ENCODE data around the gene MED25. TPM values are rescaled to one million over a fixed set of nuclear protein-coding genes. Genes with fewer than 3 reads are reported as not detected.
A peak's percentile ranks its signal among the peaks of the same experiment; 100 is the strongest.

MED25 gene
- total and polyA plus RNA-seq, 9 of the 15 experiments (the other 6 are each of a cell fraction or from before 2014, with no cell fraction given) = 4.1 to 93.9 (median 19.3) TPM

GRCh38 chr19:49820125-49820524, 2.0 kb downstream of the MED25 start (continued):
- TF ChIP-seq PHF20 (IDR thresholded peaks at IDR 0.05; ENCODE audit: partially characterized antibody) = no peak
- no peak for TF ChIP-seq KDM4B (IDR thresholded peaks at IDR 0.05; ENCODE audit: borderline replicate concordance in 2 of 2, low read depth in 1 of 2)
- peak; percentile 37; the same call in 1 of the 2 replicates for TF ChIP-seq GATA2 (CRISPR knock-in tag; IDR thresholded peaks at IDR 0.05)
- TF ChIP-seq MEIS2 (IDR thresholded peaks at IDR 0.05; ENCODE audit: partially characterized antibody) = peak; percentile 40
- no peak for TF ChIP-seq THRAP3 (IDR thresholded peaks at IDR 0.05; ENCODE audit: borderline replicate concordance)
- TF ChIP-seq GABPB1 (CRISPR knock-in tag; IDR thresholded peaks at IDR 0.05) = no peak
- TF ChIP-seq ATF1 (CRISPR knock-in tag; IDR thresholded peaks at IDR 0.05) = no peak
- no peak for TF ChIP-seq ATF1 (tag; IDR thresholded peaks at IDR 0.05)
- no peak for TF ChIP-seq SREBF2 (CRISPR knock-in tag; IDR thresholded peaks at IDR 0.05)
- no peak for TF ChIP-seq U2AF1 (optimal IDR thresholded peaks at IDR 0.05; ENCODE audit: low read depth, low read length)
- no peak for TF ChIP-seq BRD4 (IDR thresholded peaks at IDR 0.05)
- TF ChIP-seq TCF3 (CRISPR knock-in tag; IDR thresholded peaks at IDR 0.05) = peak; percentile 73
- TF ChIP-seq MTA3 (IDR thresholded peaks at IDR 0.05; ENCODE audit: borderline replicate concordance) = 0 out of 2 replicates have a peak, but pooled peaks have one; percentile 18
- no peak for TF ChIP-seq ZNF311 (CRISPR knock-in tag; IDR thresholded peaks at IDR 0.05)
- TF ChIP-seq FOXJ2 (tag; IDR thresholded peaks at IDR 0.05) = no peak
- no peak for TF ChIP-seq PBX2 (CRISPR knock-in tag; IDR thresholded peaks at IDR 0.05; ENCODE audit: low read depth)
- no peak for TF ChIP-seq PBX2 (tag; conservative IDR thresholded peaks at IDR 0.05; ENCODE audit: low read depth)
- no peak for TF ChIP-seq SRSF1 (IDR thresholded peaks at IDR 0.05; ENCODE audit: low read depth, low read length)
- peak; percentile 49; the same call in 1 of the 2 replicates for TF ChIP-seq TAL1 (IDR thresholded peaks at IDR 0.05)
- peak; percentile 77 for TF ChIP-seq CBFA2T3 (IDR thresholded peaks at IDR 0.05)
- TF ChIP-seq MXI1 (IDR thresholded peaks at IDR 0.05; ENCODE audit: low read depth, low read length) = 0 out of 2 replicates have a peak, but pooled peaks have one; percentile 41
- TF ChIP-seq ZNF23 (CRISPR knock-in tag; IDR thresholded peaks at IDR 0.05) = no peak
- no peak for TF ChIP-seq LCOR (CRISPR knock-in tag; IDR thresholded peaks at IDR 0.05)
- 0 out of 2 replicates have a peak, but pooled peaks have one; percentile 7 for TF ChIP-seq NFIC (IDR thresholded peaks at IDR 0.05)
- TF ChIP-seq JUNB (CRISPR knock-in tag; conservative IDR thresholded peaks at IDR 0.05) = no peak
- TF ChIP-seq HIVEP1 (CRISPR knock-in tag; IDR thresholded peaks at IDR 0.05) = no peak; the same call in 1 of the 2 replicates
- peak; percentile 54; the same call in 1 of the 2 replicates for TF ChIP-seq HMBOX1 (IDR thresholded peaks at IDR 0.05)
- no peak for TF ChIP-seq ZC3H11A (IDR thresholded peaks at IDR 0.05; ENCODE audit: low read depth, low read length)
- TF ChIP-seq RFX1 (IDR thresholded peaks at IDR 0.05) = peak; percentile 91

All from K562 (cell line).